Activated naive CD8-positive, alpha-beta T cell (primary cell): Measurements from ENCODE around the gene STAT1.

Experiments used
- H3K27ac Mint-ChIP-seq: one replicate; pipeline ENCODE4 v1.8.0; 2021; ENCODE audit warnings: mixed read lengths
- H3K27me3 Mint-ChIP-seq: one replicate; pipeline ENCODE4 v1.8.0; 2021; ENCODE audit warnings: mixed read lengths
- H3K36me3 Mint-ChIP-seq: one replicate; pipeline ENCODE4 v1.8.0; 2021; ENCODE audit warnings: mixed read lengths
- H3K4me1 Mint-ChIP-seq: one replicate; pipeline ENCODE4 v1.8.0; 2021; ENCODE audit warnings: low read depth, mixed read lengths
- H3K4me3 Mint-ChIP-seq: one replicate; pipeline ENCODE4 v1.8.0; 2021; ENCODE audit warnings: mild to moderate bottlenecking, mixed read lengths
- H3K9me3 Mint-ChIP-seq: one replicate; pipeline ENCODE4 v1.8.0; 2021; ENCODE audit warnings: low read depth, mixed read lengths

Gene STAT1

DNA sequence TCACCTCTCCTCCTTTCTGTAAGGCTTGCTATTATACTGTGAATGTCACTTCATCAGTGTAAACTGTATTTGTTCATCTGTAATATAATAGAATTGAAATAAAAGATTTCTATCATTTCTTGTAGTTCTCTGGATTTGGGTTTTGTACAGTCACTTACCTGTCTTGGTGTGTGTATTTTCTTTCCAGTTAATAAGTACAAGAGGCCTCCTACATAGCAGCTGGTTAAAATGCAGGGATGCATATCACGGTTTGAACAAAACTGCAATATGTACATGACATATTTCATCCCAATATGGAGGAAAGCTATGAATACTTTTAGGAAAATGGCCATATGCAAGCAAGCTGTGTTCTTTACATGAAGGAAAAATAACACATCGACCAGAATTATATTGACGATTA lies 5.4 kb upstream of the STAT1 start:
- peaks cover 9% of the 10 kb centered on the region for H3K9me3 Mint-ChIP-seq
- no peaks in the 10 kb centered on the region for H3K27me3 Mint-ChIP-seq
- H3K4me3 Mint-ChIP-seq: peak overlapping the region; percentile 68
- peak overlapping the region; percentile 88 for H3K27ac Mint-ChIP-seq
- H3K36me3 Mint-ChIP-seq: peaks cover 10% of the 10 kb centered on the region
- H3K4me1 Mint-ChIP-seq: peaks cover 34% of the 10 kb centered on the region

DNA sequence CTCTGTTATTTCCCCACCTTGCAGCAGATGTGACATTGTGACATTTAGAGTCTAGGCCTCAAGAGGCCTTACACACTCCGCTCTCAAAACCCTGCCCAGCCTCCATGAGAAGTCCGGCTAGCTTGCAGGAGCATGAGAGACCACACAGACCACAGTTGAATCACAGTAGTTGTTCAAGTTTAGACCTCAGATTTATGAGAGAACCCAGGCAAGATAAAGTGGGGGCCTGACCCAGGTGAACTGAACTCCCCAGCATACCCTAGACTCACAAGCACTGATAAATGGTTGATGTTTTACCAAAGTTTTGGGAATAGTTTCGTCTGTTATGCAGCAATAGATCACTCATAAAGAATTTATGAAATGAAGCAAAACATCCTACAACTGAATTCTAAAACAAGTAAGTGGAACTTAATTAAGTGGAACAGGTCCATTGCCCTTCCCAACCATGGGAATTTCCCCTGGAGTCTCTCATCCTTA lies 4.7 kb upstream of the STAT1 start:
- Mint-ChIP-seq H3K4me3 (peak overlapping the region; percentile 68), H3K27me3 (no peaks in the 10 kb centered on the region), H3K9me3 (peaks cover 9% of the 10 kb centered on the region), H3K27ac (peak overlapping the region; percentile 88), H3K4me1 (peaks cover 33% of the 10 kb centered on the region), H3K36me3 (peaks cover 10% of the 10 kb centered on the region)

DNA sequence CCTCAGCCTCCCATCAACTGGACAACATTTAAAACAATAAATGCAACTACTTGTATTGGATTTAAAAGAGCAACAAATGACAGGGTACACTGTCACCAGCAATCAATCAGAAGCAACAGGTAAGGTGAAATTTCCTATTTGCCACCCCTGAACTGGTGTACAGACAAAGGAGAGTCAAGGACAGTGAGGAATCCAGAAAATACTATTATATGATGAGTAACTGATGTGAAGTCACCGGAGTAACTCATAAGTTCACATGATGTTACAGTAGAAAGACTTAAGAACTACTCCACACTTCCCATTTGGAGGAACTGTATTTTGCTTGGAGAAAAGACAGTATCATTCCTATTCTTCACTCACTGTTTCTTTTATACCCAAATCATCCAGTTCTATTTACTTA lies 4.1 kb upstream of the STAT1 start:
- H3K27me3 Mint-ChIP-seq: no peaks in the 10 kb centered on the region
- no peak overlapping the region for H3K4me3 Mint-ChIP-seq
- H3K4me1 Mint-ChIP-seq: peaks cover 33% of the 10 kb centered on the region
- H3K9me3 Mint-ChIP-seq: peaks cover 9% of the 10 kb centered on the region
- peak overlapping the region; percentile 88 for H3K27ac Mint-ChIP-seq
- H3K36me3 Mint-ChIP-seq: peaks cover 10% of the 10 kb centered on the region

DNA sequence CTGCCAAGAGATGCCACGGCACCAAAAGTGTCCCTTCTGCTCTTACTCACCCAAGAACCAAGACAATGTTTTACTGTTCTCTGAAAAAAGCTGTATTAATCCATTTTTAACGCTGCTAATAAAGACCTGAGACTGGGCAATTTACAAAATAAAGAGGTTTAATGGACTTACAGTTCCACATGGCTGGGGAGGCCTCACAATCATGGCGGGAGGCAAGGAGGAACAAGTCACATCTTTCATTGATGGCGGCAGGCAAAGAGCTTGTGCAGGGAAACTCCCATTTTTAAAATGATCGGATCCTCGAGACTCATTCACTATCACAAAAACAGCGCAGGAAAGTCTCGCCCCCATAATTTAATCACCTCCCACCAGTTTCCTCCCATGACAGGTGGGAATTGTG lies 1.9 kb upstream of the STAT1 start:
- peaks cover 15% of the 10 kb centered on the region for H3K36me3 Mint-ChIP-seq
- no peaks in the 10 kb centered on the region for H3K27me3 Mint-ChIP-seq
- no peak overlapping the region for H3K4me3 Mint-ChIP-seq

DNA sequence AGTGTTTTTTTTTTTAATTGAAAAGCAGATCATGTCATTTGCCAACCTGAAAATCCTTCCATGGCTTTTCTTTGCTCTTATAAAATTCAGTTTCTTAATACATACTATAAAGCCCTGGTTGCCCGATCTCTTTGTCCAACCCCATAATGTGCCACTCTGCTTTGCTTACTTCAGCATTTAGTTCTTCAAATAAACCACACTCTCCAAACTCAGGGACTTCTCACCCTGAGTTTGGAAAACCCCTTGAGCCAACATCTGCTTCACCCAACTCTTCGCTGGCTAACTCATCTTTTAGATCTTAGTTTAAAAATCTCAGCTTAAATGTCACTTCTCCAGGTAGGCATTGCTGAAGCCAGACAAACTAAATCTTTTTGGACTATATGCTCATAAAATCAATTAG lies 1.3 kb upstream of the STAT1 start:
- Mint-ChIP-seq H3K36me3 (peaks cover 16% of the 10 kb centered on the region), H3K27ac (no peak overlapping the region), H3K9me3 (peaks cover 9% of the 10 kb centered on the region), H3K27me3 (no peaks in the 10 kb centered on the region), H3K4me3 (no peak overlapping the region), H3K4me1 (peaks cover 44% of the 10 kb centered on the region)

More for the DNA sequence above, 1.9 kb upstream of the STAT1 start:
- H3K4me1 Mint-ChIP-seq: peaks cover 41% of the 10 kb centered on the region
- H3K9me3 Mint-ChIP-seq: peaks cover 9% of the 10 kb centered on the region
- H3K27ac Mint-ChIP-seq: no peak overlapping the region

DNA sequence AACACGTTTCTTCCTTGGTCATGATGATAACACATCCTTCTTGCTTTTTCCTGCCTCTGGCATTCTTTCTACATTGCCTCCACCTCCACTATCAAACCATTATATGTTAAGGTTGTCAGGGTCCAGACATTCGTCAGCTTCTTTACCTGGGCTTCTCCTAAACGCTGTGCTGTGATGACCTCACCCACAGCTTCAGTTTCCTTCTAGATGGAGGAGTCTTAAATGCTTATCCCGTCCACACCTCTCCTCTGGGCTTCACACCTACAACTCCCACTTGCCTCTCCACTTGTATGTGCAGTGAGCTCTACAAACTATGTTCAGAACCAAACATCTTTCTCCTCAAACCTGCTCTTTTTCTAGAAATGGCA lies 666 bp upstream of the STAT1 start:
- peaks cover 9% of the 10 kb centered on the region for H3K9me3 Mint-ChIP-seq
- H3K4me1 Mint-ChIP-seq: peaks cover 45% of the 10 kb centered on the region
- H3K27ac Mint-ChIP-seq: no peak overlapping the region
- no peaks in the 10 kb centered on the region for H3K27me3 Mint-ChIP-seq
- H3K4me3 Mint-ChIP-seq: no peak overlapping the region
- H3K36me3 Mint-ChIP-seq: peaks cover 22% of the 10 kb centered on the region

DNA sequence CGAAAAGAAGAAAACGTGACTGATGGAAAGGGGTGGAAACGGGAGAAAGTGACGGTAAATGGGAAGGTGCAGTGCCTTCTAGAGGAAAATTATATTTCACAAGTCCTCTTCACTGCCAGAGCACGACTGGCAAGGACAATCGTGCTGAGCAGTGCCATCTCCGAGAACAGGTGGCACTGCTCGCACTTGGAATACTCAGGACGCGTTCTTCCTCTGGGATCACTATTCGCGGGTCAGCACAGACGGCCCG lies 364 bp downstream of the STAT1 start:
- peaks cover 44% of the 10 kb centered on the region for H3K4me1 Mint-ChIP-seq
- no peak overlapping the region for H3K27ac Mint-ChIP-seq
- H3K27me3 Mint-ChIP-seq: no peaks in the 10 kb centered on the region
- H3K4me3 Mint-ChIP-seq: no peak overlapping the region
- H3K36me3 Mint-ChIP-seq: peaks cover 25% of the 10 kb centered on the region
- peaks cover 9% of the 10 kb centered on the region for H3K9me3 Mint-ChIP-seq

DNA sequence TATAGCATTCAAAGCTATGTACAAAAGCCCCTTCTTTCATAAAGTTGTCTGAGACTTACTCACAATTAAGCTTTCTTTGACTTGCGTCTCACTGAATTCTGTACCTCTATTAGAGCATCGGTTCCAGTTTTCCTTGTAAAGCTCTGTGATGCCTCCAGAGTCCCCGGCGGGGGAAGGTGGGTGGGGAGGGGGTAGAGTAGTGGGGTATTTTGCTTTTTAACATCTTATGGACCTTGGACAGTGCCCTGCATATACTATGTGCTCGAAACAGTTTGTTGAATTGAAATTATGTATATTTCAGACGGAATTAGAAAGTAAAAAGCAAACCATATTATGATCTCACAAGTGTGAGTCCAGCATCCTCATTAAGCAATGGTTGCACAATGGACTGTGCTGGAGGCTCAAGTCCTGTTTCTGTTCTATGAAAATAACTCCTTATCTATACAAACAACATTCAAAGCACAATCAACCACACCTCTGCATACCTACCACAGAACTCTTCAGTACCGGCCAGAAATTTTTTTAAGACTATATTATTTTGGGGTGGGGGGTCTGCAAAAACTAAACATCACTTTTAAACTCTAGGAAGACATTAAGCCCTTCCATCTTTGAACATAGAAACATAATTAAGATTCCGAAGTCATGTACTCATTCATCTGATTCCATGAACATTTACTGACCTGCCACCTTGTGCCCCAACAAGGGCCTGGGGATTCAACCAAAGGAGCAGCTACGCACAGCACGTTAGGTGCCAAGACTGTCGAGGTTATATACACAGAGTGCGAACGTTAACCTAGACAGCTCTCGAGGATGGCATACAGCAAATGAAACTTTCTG lies 908 bp downstream of the STAT1 start:
- peaks cover 9% of the 10 kb centered on the region for H3K9me3 Mint-ChIP-seq
- no peaks in the 10 kb centered on the region for H3K27me3 Mint-ChIP-seq
- peaks cover 29% of the 10 kb centered on the region for H3K36me3 Mint-ChIP-seq
- peaks cover 44% of the 10 kb centered on the region for H3K4me1 Mint-ChIP-seq
- no peak overlapping the region for H3K27ac Mint-ChIP-seq
- H3K4me3 Mint-ChIP-seq: no peak overlapping the region

DNA sequence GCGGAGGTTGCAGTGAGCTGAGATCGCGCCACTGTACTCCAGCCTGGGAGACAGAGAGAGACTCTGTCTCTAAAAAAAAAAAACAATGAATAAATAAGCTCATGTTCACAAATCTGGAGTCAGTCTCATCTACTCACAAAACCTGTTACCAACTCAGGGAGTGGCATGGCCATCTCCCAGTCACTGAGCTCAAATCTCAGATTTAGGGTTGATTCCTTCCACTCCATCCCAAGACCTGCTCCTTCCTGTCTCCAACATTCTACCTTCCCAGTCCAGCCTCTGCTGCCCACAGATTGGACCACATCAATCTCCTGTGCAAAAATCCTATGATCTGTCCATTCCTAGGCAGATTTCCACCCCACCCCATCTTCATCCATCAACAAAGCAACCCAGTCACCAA lies 1.6 kb downstream of the STAT1 start:
- Mint-ChIP-seq H3K4me1 (peaks cover 47% of the 10 kb centered on the region), H3K9me3 (peaks cover 9% of the 10 kb centered on the region), H3K4me3 (no peak overlapping the region), H3K27me3 (no peaks in the 10 kb centered on the region), H3K27ac (no peak overlapping the region), H3K36me3 (peaks cover 32% of the 10 kb centered on the region)

DNA sequence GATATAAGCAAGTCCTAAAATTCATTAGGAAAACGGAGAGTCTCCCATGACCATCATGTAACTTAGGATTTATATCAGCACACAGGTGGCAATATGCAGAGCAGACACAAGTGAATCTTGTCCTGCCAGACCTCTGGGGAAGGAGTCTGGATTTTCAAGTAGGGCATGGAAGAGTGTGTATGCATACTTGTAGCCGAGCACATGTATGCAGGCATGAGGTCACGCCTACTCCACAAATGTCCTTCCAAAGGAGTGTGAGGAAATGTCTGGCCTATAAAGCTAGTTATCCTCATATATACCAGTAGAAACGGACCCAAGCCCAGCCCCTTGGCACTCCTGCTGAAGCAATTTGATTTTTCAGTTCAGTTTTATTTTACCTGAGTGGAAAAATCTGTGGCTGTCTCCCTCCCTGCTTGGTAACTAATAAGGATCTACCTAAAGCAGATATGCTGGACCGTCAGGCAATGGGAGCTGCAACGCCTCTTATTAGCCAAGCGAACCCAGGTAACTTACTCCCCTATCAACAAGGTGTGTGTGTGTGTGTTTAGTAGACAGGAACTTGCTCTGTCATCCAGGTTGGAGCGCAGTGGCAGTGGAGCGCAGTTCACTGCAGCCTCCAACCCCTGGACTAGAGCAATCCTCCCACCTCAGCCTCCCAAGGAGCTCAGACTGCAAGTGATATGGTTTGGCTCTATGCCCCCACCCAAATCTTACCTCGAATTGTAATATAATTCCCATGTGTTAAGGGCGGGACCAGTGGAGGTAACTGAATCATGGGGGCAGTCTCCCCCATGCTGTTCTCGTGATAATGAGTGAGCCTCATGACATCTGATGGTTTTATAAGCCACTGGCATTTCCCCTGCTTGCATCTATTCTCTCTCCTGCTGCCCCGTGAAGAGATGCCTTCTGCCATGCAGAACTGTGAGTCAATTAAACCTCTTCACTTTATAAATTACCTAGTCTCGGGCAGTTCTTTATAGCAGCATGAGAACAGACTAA lies 2.8 kb downstream of the STAT1 start:
- Mint-ChIP-seq H3K4me3 (no peak overlapping the region), H3K9me3 (peaks cover 4% of the 10 kb centered on the region), H3K27ac (no peak overlapping the region), H3K4me1 (peaks cover 50% of the 10 kb centered on the region), H3K27me3 (no peaks in the 10 kb centered on the region), H3K36me3 (peaks cover 37% of the 10 kb centered on the region)

DNA sequence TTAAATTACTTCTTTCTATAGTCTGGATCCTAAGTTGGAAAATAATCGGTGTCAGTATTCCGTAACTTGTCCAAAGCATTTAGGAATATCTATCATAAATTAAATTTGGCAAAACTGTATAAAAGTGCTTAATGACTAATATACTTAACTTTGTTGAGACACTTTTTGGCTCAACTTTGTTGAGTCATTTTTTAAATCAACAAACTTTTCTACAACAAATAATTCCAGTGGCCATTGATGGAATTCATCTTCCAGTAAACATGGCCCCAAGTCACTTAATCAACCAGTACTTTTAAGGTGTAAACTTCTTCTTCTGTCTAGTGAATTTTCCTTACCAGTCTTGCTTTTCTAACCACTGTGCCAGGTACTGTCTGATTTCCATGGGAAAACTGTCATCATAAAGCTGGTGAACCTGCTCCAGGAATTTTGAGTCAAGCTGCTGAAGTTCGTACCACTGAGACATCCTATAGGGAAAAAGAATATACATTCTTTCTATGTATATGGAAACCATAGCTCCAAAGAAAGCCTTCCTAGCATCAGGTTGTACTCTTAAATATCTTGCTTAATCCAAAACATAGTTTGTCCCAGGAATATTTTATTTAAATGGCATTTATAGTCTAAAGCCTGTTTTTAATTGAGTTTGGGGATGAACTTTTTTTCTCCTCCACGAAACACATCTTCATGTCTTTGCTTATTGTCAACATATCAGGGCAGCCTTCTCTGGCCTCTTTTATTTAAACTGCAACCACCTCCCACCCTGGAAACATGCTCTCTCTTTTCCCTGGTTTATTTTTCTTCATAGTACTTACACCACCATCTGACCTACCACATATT lies 4.2 kb downstream of the STAT1 start:
- H3K4me1 Mint-ChIP-seq: peaks cover 59% of the 10 kb centered on the region
- peak overlapping the region; percentile 86 for H3K4me3 Mint-ChIP-seq
- H3K27ac Mint-ChIP-seq: peak overlapping the region; percentile 84
- no peaks in the 10 kb centered on the region for H3K9me3 Mint-ChIP-seq
- H3K27me3 Mint-ChIP-seq: no peaks in the 10 kb centered on the region
- peaks cover 39% of the 10 kb centered on the region for H3K36me3 Mint-ChIP-seq

DNA sequence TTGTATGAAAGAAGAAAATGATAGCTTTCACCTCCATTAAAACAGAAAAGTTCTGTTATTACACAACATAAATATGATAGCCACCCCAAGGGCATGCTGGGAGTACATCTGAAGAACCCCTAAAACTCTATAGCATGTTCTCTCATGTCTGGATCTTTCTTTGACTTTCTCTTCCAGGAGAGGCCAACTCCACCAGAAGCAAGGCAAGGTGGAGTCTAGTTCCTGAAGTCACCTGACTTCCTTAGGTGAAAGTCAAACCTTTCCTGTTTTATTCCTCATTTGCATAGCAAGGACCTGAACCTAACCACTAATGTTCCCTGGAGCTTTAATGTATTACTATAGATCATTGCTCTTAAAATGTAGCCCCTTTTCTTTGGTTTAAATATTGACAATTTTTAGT lies 5.7 kb downstream of the STAT1 start:
- peaks cover 71% of the 10 kb centered on the region for H3K4me1 Mint-ChIP-seq
- no peaks in the 10 kb centered on the region for H3K9me3 Mint-ChIP-seq
- H3K36me3 Mint-ChIP-seq: peaks cover 52% of the 10 kb centered on the region
- H3K27me3 Mint-ChIP-seq: no peaks in the 10 kb centered on the region
- peak overlapping the region; percentile 81 for H3K27ac Mint-ChIP-seq
- H3K4me3 Mint-ChIP-seq: peak overlapping the region; percentile 75

DNA sequence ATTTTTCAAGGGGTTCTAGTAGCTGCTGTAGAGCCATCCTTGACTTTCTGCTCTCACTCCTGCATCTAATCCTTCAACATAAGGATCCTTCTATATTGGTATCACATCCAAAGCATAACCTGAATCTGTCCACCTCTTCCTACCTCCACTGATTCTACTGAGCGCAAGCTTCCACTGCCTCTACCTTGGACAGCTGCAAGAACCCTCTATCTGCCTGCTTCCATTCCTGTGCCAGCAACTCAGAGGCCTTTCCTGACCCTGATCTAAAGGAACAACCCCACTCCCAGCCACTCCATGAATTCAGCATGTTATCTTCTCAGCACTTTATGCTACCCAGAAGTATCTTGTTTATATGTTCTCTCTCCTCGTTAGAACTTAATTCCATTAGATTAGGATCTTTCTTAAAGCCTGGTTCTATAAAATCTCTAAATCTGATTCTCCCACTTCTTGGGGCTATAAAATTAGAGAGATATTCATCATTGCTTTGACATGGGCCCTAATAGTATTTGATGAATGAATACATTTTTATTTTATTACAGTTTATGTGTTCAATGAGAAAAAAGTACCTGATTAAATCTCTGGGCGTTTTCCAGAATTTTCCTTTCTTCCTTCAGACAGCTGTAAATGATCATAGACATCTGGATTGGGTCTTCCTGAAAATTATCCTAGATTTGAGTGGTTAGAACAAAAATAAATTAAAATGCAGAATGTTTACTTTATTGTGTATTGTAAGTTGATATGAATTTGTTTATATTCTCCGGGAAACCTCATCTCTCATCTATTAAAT lies 6.8 kb downstream of the STAT1 start:
- Mint-ChIP-seq H3K4me1 (peaks cover 81% of the 10 kb centered on the region), H3K4me3 (peak overlapping the region; percentile 75), H3K9me3 (no peaks in the 10 kb centered on the region), H3K27ac (peak overlapping the region; percentile 79), H3K36me3 (peaks cover 57% of the 10 kb centered on the region), H3K27me3 (no peaks in the 10 kb centered on the region)

DNA sequence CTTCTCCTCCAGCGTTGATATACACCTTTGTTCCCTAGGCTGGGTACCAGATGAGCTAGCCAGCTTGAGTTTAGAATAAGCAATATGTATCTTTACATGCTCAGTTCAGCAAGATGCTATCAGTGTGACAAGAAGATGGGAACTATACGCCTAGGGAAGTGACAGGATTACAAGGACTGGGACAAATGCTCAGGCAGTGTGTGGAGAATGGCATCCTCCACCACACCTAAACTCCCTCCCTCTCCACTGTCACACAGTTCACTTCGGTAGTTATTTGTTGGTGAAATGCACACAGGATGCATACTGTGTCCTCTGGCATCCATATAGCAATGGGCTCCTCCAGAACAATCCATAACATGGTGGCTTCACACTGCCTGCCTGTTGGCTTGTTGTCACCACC lies 7.7 kb downstream of the STAT1 start:
- Mint-ChIP-seq H3K27ac (peak overlapping the region; percentile 79), H3K4me1 (peaks cover 82% of the 10 kb centered on the region), H3K4me3 (peak overlapping the region; percentile 67), H3K27me3 (no peaks in the 10 kb centered on the region), H3K9me3 (no peaks in the 10 kb centered on the region), H3K36me3 (peaks cover 53% of the 10 kb centered on the region)
